GM12878 (cell line): ENCODE data around the gene SNAP29. TPM values are rescaled to one million over a fixed set of nuclear protein-coding genes. Genes with fewer than 3 reads are reported as not detected.

Experiments
- ATAC-seq: fragments of 200-7000 bp; cut with Tn5 transposase; 3 replicates; pipeline ENCODE4 v1.9.1; 2020; ENCODE audit warnings: mild to moderate bottlenecking, moderate library complexity
- BruUV-seq: library from RNA; stranded (reverse); fragments of 400-500 nt; replicated peaks from 2 replicates; lab custom pipeline; 2021; lab: Mats Ljungman, UMichigan
- CTCF ChIA-PET: fragments of 300-600 bp; sonication (Branson Sonifier 250); formaldehyde crosslinking; extraction: SDS; loops from one replicate; lab custom pipeline; 2021; ENCODE audit warnings: inconsistent platforms; lab: Yijun Ruan, JAX
- POLR2A ChIA-PET: fragments of 350-600 bp; formaldehyde crosslinking; extraction: SDS; loops from one replicate; lab custom pipeline; 2021; ENCODE audit warnings: inconsistent platforms; lab: Charles Lee
- RAD21 ChIA-PET: fragments of 300-600 bp; sonication (Branson Sonifier 250); formaldehyde crosslinking; loops from one replicate; lab custom pipeline; 2023; ENCODE audit warnings: antibody characterized with exemption; ENCODE audit not compliant: unreplicated experiment; lab: Charles Lee
- SMC1A ChIA-PET: fragments of 300-600 bp; sonication (Branson Sonifier 250); formaldehyde crosslinking; loops from one replicate; lab custom pipeline; 2023; ENCODE audit not compliant: unreplicated experiment, uncharacterized antibody; lab: Charles Lee
- DNase-seq: peaks from one replicate; pipeline ENCODE4 v3.0.0-alpha.2; 2011; ENCODE audit warnings: low read depth, low spot score
- FAIRE-seq: peaks from 3 replicates; lab custom pipeline; 2011; peaks lifted over from hg19 to GRCh38; lab: Jason Lieb, UNC
- H2AFZ ChIP-seq: 2 replicates; pipeline ENCODE4 v1.6.0; 2011; ENCODE audit warnings: low read depth, low read length, control low read depth; ENCODE audit not compliant: control insufficient read depth
- H3K27ac ChIP-seq: 2 replicates; pipeline ENCODE4 v1.5.1; 2011; ENCODE audit warnings: control low read depth; ENCODE audit not compliant: control insufficient read depth, insufficient read depth
- H3K27me3 ChIP-seq, 2 experiments: replicated peaks in 1 of 2; 2 replicates each; pipeline versions ENCODE4 v1.6.0 to v1.6.1; 2011; ENCODE audit warnings: low read length in 1 of 2; ENCODE audit not compliant: control insufficient read depth in 2 of 2, insufficient read depth in 2 of 2
- H3K36me3 ChIP-seq, 2 experiments: 2 replicates each; pipeline ENCODE4 v1.5.1; 2011; ENCODE audit warnings: low read length in 1 of 2; ENCODE audit not compliant: control insufficient read depth in 2 of 2, insufficient read depth in 2 of 2
- H3K4me1 ChIP-seq: 2 replicates; pipeline ENCODE4 v1.6.1; 2011; ENCODE audit warnings: mild to moderate bottlenecking, low read length, moderate library complexity, mixed read lengths; ENCODE audit not compliant: control insufficient read depth, insufficient read depth
- H3K4me2 ChIP-seq: 2 replicates; pipeline ENCODE4 v1.6.0; 2011; ENCODE audit warnings: control low read depth; ENCODE audit not compliant: control insufficient read depth, insufficient read depth
- H3K4me3 ChIP-seq: fragments of 200-600 bp; sonication (generic); 2 replicates; pipeline ENCODE4 v1.5.1; 2016
- H3K79me2 ChIP-seq: 2 replicates; pipeline ENCODE4 v1.6.0; 2011; ENCODE audit warnings: low read length; ENCODE audit not compliant: control insufficient read depth, insufficient read depth
- H3K9ac ChIP-seq: 2 replicates; pipeline ENCODE4 v1.8.0; 2011; ENCODE audit warnings: low read length, control low read depth, mixed read lengths; ENCODE audit not compliant: control insufficient read depth, insufficient read depth
- H3K9me3 ChIP-seq: replicated peaks from 3 replicates; pipeline ENCODE4 v1.5.1; 2011; ENCODE audit warnings: mild to moderate bottlenecking, low read length; ENCODE audit not compliant: control insufficient read depth, insufficient read depth
- H4K20me1 ChIP-seq: 2 replicates; pipeline ENCODE4 v1.6.0; 2011; ENCODE audit not compliant: control insufficient read depth, insufficient read depth
- IKZF2 ChIP-seq, 2 experiments: fragments of 450-650 bp; IDR thresholded peaks; 2 replicates each; pipeline ENCODE4 v1.6.1; 2017; ENCODE audit warnings: mild to moderate bottlenecking in 2 of 2, moderate library complexity in 2 of 2
- IRF4 ChIP-seq: IDR thresholded peaks from 2 replicates; pipeline ENCODE4 v1.6.1; 2011; ENCODE audit warnings: low read depth, low read length
- KLF5 ChIP-seq: fragments of 450-650 bp; IDR thresholded peaks from 2 replicates; pipeline ENCODE4 v1.6.1; 2014; ENCODE audit warnings: mild to moderate bottlenecking; ENCODE audit not compliant: partially characterized antibody
- MTA3 ChIP-seq: IDR thresholded peaks from 2 replicates; pipeline ENCODE4 v1.6.1; 2012; ENCODE audit warnings: low read length, inconsistent platforms, borderline replicate concordance
- NR2C1 ChIP-seq: fragments of 450-650 bp; IDR thresholded peaks from 2 replicates; pipeline ENCODE4 v1.6.1; 2017; ENCODE audit warnings: antibody characterized with exemption, mild to moderate bottlenecking, moderate library complexity
- TCF12 ChIP-seq: IDR thresholded peaks from 2 replicates; pipeline ENCODE4 v1.6.1; 2011; ENCODE audit warnings: low read depth, mild to moderate bottlenecking, low read length
- ZNF384 ChIP-seq: IDR thresholded peaks from 2 replicates; pipeline ENCODE4 v1.6.1; 2012; ENCODE audit warnings: low read depth, mild to moderate bottlenecking, low read length, improper control_type of control experiment, borderline replicate concordance
- ZSCAN29 ChIP-seq: fragments of 450-650 bp; IDR thresholded peaks from 2 replicates; pipeline ENCODE4 v1.6.1; 2017; ENCODE audit warnings: mild to moderate bottlenecking, moderate library complexity
- WGBS: methylation state at CpG from one replicate; pipeline ENCODE4 v1.1.6; 2016; ENCODE audit warnings: low lambda C conversion rate; ENCODE audit not compliant: insufficient replicate concordance, insufficient coverage; ENCODE audit errors: missing lambda C conversion rate; 5-methylcytosine and 5-hydroxymethylcytosine counted together
- in situ Hi-C: fragments of 300-500 bp; cut with MboI; formaldehyde crosslinking; loops from 9 replicates; pipeline ENCODE4 v1.14.3; 2018; ENCODE audit warnings: mixed read lengths
- intact Hi-C: fragments of 100-400 bp; cut with micrococcal nuclease; formaldehyde crosslinking; loops from one replicate; pipeline ENCODE4 v1.14.2; 2022; ENCODE audit not compliant: unreplicated experiment
- polyA plus RNA-seq, 11 experiments: library from polyadenylated mRNA; depleted of rRNA in 4 of 11; unstranded in 6 of 11; stranded (reverse) in 5 of 11; fragments of >200 nt; fragmentation: Nextera tagmentation in 4 of 11; fragmentation: Illumina TruSeq in 1 of 11; extraction: Ambion mirVana in 4 of 11; extraction: Trizol in 1 of 11; gene quantifications; 1 replicate in 1 of 11; 2 replicates in 10 of 11; pipeline versions ENCODE4 v1.2.1 to v1.2.3, GENCODE V29; 2011 to 2016; ENCODE audit warnings: inconsistent platforms in 2 of 11, missing spikeins in 2 of 11, low read depth in 1 of 11
- total RNA-seq, 4 experiments: library from RNA; depleted of rRNA in 3 of 4; stranded (reverse); fragments of >200 nt in 3 of 4; fragmentation: Illumina TruSeq in 1 of 4; extraction: Trizol in 1 of 4; gene quantifications; 2 replicates each; pipeline versions ENCODE4 v1.2.1 to v1.2.3, GENCODE V29; 2013 to 2021
- TF ChIP-seq, protein P1 (sequence below): IDR thresholded peaks from 2 replicates; pipeline ENCODE4 v1.6.1; 2011; ENCODE audit warnings: low read depth, low read length, improper control_type of control experiment, borderline replicate concordance
- TF ChIP-seq, protein P2 (sequence below): fragments of 450-650 bp; formaldehyde crosslinking; IDR thresholded peaks from 2 replicates; pipeline ENCODE4 v1.4.0; 2020; ENCODE audit warnings: mild to moderate bottlenecking, moderate library complexity
- TF ChIP-seq, protein P3 (sequence below): IDR thresholded peaks from 2 replicates; pipeline ENCODE4 v1.6.1; 2012; ENCODE audit warnings: low read depth, low read length, improper control_type of control experiment

Gene SNAP29
- total and polyA plus RNA-seq, 10 of the 15 experiments (the other 5 are each of a cell fraction or from before 2014, with no cell fraction given), result 4.7 to 45.7 (median 27.9) TPM

DNA sequence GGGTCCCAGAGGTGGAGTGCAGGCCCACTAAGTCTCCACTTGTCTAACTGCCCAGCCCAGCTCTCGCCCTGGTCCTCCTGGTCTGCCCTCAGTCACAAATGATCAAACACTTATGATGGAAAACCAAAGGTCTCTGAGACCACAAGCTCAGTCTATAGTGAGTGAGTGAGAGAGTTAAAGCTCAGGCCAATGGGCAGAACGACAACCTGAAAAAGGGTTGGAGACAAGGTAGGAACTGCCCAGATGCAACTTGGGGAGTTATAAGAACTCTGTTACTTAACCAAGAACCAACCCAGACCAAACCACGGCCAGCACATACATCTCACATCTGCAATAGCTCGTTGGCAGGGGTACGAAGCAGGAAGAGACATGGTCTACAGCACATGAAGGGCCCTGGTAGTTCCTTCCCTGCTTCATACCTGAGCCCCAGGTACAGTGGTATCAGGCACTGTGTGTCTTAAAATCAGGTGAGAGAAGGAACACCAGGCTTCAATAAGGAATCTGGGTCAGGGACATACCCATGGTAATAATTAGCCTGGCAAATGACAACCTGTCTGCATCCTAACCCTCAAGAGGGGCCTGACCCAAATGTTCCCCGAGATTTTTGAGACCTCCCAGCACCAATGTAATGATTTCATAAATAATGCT, 49.1 kb upstream of the SNAP29 start:
- no peak for DNase-seq
- CTCF ChIA-PET, result interaction anchor here (1.0 to 1.2 kb wide), 2 partner anchors 16 to 150 kb away, joined by 3 read pairs; no protein-coding TSS in a partner anchor

DNA sequence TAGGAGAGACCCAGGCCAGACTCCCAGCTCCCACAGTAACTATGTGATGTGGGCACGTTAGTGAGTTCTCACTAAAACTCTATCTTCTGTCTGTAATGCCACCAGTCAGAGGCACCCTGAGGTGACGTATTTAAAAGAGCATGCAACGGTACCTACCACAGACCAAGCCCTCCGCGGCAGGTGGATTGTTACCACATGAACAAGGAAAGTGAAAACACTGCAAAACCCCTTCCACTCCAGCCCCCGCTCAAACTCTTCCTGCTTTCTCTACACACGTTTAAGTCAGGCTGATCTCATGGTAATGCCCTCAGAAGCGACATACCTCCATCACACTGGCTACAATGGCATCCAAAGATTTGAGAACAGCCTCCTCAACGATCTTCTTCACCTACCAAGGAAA, 48.2 kb upstream of the SNAP29 start:
- ATAC-seq (no peak), FAIRE-seq (no peak), DNase-seq (no peak)
- RAD21 ChIA-PET, result no interaction called here
- Histone ChIP-seq H3K4me1 (no peaks in the 10 kb centered on the region), H3K27me3 (no peaks in the 10 kb centered on the region), H3K79me2 (no peaks in the 10 kb centered on the region), H4K20me1 (no peaks in the 10 kb centered on the region), H2AFZ (no peak overlapping the region), H3K9me3 (no peaks in the 10 kb centered on the region), H3K36me3 (peaks cover 0 to 2% of the 10 kb centered on the region in 2 experiments; a peak in 2 of 4 replicates), H3K4me2 (no peak overlapping the region), H3K9ac (no peak overlapping the region), H3K4me3 (no peak overlapping the region), H3K27ac (no peak overlapping the region)
- CTCF ChIA-PET, result no interaction called here
- POLR2A ChIA-PET, result no interaction called here
- BruUV-seq, result no TSS peak
- in situ Hi-C loops, result no loop called here
- over 99% methylated on average over 9 of the region's 9 CpGs for whole genome bisulfite sequencing
- intact Hi-C loops, result no loop called here
- SMC1A ChIA-PET, result no interaction called here
- TF ChIP-seq TCF12 (no peak), ZSCAN29 (no peak), ZNF384 (no peak), KLF5 (no peak), MTA3 (no peak)
- TF ChIP-seq, protein P1, sequence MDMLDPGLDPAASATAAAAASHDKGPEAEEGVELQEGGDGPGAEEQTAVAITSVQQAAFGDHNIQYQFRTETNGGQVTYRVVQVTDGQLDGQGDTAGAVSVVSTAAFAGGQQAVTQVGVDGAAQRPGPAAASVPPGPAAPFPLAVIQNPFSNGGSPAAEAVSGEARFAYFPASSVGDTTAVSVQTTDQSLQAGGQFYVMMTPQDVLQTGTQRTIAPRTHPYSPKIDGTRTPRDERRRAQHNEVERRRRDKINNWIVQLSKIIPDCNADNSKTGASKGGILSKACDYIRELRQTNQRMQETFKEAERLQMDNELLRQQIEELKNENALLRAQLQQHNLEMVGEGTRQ, result no peak
- TF ChIP-seq, protein P2, sequence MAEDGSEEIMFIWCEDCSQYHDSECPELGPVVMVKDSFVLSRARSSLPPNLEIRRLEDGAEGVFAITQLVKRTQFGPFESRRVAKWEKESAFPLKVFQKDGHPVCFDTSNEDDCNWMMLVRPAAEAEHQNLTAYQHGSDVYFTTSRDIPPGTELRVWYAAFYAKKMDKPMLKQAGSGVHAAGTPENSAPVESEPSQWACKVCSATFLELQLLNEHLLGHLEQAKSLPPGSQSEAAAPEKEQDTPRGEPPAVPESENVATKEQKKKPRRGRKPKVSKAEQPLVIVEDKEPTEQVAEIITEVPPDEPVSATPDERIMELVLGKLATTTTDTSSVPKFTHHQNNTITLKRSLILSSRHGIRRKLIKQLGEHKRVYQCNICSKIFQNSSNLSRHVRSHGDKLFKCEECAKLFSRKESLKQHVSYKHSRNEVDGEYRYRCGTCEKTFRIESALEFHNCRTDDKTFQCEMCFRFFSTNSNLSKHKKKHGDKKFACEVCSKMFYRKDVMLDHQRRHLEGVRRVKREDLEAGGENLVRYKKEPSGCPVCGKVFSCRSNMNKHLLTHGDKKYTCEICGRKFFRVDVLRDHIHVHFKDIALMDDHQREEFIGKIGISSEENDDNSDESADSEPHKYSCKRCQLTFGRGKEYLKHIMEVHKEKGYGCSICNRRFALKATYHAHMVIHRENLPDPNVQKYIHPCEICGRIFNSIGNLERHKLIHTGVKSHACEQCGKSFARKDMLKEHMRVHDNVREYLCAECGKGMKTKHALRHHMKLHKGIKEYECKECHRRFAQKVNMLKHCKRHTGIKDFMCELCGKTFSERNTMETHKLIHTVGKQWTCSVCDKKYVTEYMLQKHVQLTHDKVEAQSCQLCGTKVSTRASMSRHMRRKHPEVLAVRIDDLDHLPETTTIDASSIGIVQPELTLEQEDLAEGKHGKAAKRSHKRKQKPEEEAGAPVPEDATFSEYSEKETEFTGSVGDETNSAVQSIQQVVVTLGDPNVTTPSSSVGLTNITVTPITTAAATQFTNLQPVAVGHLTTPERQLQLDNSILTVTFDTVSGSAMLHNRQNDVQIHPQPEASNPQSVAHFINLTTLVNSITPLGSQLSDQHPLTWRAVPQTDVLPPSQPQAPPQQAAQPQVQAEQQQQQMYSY, result no peak

More for the DNA sequence above, 49.1 kb upstream of the SNAP29 start:
- no TSS peak for BruUV-seq
- no peak for ATAC-seq
- intact Hi-C loops, result no loop called here
- no peaks in the 10 kb centered on the region for H4K20me1 ChIP-seq
- 88% methylated on average over 6 of the region's 6 CpGs for WGBS
- H3K79me2 ChIP-seq, result no peaks in the 10 kb centered on the region
- no peaks in the 10 kb centered on the region for H3K4me1 ChIP-seq
- H3K9me3 ChIP-seq, result no peaks in the 10 kb centered on the region
- no peak overlapping the region for H3K9ac ChIP-seq
- no peaks in the 10 kb centered on the region for H3K27me3 ChIP-seq
- peaks cover 4 to 6% of the 10 kb centered on the region in 2 experiments; a peak in 3 of 4 replicates for H3K36me3 ChIP-seq
- H3K4me2 ChIP-seq, result no peak overlapping the region
- H3K4me3 ChIP-seq, result no peak overlapping the region
- FAIRE-seq, result no peak
- no peak overlapping the region for H3K27ac ChIP-seq
- POLR2A ChIA-PET, result no interaction called here
- TF ChIP-seq NR2C1 (no peak), IRF4 (no peak), IKZF2 (IDR thresholded peaks at IDR 0.05) (no peak)
- TF ChIP-seq, protein P3, sequence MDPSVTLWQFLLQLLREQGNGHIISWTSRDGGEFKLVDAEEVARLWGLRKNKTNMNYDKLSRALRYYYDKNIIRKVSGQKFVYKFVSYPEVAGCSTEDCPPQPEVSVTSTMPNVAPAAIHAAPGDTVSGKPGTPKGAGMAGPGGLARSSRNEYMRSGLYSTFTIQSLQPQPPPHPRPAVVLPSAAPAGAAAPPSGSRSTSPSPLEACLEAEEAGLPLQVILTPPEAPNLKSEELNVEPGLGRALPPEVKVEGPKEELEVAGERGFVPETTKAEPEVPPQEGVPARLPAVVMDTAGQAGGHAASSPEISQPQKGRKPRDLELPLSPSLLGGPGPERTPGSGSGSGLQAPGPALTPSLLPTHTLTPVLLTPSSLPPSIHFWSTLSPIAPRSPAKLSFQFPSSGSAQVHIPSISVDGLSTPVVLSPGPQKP, result no peak
- TF ChIP-seq, all 136 proteins: peak for 0
- ChIA-PET RAD21 (no interaction called here), SMC1A (interaction anchor here (0.9 to 1.2 kb wide), 2 partner anchors 9 to 47 kb away, joined by 3 read pairs; no protein-coding TSS in a partner anchor)
- no peak overlapping the region for H2AFZ ChIP-seq
- in situ Hi-C loops, result no loop called here
